Renal cortical epithelial cell (primary cell): ENCODE results near the gene MYO3B. TPM values are rescaled to one million over a fixed set of nuclear protein-coding genes. Genes with fewer than 3 reads are reported as not detected.
A peak's percentile ranks its signal among the peaks of the same experiment; 100 is the strongest.
"Not testable (repeated sequence)": the region's sequence is repeated elsewhere in the genome, so short reads cannot be mapped to it uniquely, and the experiment has no call there.

Experiments
- DNase-seq: peaks from one replicate; pipeline ENCODE4 v3.0.0-alpha.2; 2011; ENCODE audit warnings: low read depth
- total RNA-seq: library from RNA; depleted of rRNA; stranded (reverse); fragments of >200 nt; gene quantifications from 2 replicates; pipeline ENCODE4 v1.2.3, GENCODE V29; 2014

Gene MYO3B
- total RNA-seq, 1 donor from 2014 or later, result 1.4 TPM

DNA sequence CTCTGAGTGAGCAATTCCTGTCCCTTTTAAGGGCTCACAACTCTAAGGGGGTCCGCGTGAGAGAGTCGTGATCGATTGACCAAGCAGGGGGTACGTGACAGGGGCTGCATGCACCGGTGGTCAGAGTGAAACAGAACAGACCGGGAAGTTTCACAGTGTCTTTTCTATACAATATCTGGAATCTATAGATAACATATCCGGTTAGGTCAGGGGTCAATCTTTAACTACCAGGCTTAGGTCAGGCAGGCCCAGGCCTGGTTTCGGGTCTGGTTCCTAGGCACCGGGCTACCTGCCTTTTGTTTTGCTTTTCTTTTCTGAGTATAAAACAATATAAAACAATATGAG is 35.3 kb downstream of the MYO3B start:
- DNase-seq, result not testable (repeated sequence)

DNA sequence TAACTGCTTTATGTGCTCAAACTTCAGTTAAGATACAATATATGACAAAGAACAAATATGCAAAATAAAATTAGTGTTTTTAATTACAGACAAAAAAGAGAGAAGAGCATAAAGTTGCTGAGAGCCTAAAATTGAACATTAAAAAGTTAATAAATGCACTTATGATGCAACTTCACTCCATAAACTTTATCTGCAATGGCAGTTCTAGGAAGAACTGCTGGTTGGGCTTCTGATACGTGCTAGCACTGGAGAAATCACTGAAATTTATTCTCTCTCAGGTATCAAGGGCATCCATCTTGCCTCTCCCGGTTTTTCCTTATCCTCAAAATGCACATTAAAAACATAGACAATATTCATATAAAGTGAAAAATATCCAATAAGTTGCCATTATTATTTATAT is 35.7 kb downstream of the MYO3B start:
- DNase-seq, result no peak

DNA sequence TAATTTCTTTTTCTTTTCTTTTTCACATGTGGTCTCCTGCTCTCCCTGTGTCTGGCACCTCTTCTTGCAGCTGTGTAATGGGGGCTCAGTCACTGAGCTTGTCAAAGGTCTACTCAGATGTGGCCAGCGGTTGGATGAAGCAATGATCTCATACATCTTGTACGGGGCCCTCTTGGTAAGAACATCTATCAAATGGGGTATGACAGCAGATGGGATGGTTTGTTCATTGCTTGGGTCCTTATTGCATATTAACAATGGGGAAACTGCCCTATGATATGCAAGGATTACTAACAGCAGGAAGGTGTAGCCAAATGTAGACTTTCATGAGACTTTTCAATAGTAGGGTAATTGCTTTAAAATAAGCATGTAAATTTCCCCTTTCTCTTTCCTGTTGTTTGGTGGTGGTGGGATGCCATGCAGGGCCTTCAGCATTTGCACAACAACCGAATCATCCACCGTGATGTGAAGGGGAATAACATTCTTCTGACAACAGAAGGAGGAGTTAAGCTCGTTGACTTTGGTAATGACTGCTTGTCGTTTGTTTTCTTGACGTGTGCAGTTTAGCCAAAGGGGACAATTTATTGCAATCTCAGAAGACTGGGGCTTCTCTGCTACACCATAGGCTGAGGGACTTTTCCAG is 36.5 kb downstream of the MYO3B start:
- DNase-seq, result peak; percentile 13

DNA sequence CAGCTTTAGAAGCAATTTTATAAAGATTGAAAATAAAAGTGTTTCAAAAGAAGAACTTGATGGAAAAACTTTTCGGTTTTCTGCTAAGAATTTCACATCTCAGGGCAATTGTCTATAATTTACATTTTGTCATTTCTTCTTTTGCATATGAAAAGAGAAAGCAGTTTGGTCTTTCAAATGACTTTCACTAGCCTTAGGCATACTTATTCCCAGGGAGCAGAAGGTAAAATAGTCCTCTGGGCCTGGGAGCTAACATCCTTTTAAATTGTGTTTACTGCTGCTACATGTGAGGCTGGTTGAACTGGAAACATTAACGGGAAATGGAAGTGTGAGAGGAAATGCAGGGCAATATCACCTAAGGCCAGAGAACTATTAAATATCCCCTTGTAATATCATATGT is 37.1 kb downstream of the MYO3B start:
- DNase-seq, result no peak

DNA sequence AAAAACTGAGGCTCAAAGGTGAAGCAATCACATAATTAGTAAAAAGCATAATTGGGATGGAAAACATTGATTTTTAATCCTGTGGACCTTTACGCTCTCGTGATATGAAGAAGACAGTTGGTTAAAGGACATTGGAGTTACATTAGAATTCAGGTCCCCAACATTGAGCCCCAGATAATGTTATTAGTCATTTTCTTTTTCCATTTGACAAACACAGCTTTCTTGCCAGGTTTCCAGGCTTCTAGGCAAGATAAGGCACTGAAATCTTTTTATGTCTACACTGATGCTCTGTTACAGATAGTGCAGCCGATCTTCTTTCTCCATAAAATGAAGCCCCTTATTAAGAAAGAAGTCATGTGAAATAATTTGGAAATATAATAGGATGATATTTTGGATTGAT is 38.5 kb downstream of the MYO3B start:
- no peak for DNase-seq

DNA sequence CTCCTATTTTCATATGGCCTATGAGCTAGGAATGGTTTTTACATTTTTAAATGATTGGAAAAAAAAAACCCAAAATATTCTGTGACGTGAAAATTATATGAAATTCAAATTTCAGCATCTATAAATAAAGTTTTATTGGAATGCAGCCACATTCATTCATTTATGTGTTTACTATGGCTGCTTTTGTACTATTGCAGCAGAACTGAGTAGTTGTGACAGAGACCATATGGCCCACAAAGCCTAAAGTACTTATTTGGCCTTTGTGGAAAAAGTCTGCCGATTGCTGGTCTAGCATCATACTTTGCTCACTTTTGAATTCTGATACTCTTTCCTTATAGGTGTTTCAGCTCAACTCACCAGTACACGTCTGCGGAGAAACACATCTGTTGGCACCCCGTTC is 39.0 kb downstream of the MYO3B start:
- DNase-seq, result no peak

DNA sequence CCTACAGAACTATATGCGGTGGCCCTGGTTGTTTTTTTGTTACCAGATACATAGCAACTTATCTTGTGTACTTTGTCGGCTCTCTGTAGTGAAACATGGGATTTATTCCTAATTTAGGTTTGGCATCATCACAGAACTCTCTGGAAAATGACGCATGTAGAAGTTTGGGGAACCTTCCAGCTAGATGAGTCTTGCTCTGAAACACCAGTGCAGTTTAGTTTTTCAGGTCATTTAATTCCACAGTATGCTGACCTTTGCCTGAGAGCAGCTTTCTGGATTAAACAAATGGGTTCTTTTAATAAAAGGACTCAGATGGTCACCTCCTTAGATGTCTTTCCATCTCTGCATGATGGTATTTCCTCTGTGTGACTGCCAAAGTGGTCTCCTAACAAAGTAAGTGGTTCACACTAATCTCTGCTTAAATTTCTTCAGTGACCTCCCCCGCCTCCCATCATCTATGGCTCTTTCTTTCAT is 39.9 kb downstream of the MYO3B start:
- DNase-seq, result no peak

DNA sequence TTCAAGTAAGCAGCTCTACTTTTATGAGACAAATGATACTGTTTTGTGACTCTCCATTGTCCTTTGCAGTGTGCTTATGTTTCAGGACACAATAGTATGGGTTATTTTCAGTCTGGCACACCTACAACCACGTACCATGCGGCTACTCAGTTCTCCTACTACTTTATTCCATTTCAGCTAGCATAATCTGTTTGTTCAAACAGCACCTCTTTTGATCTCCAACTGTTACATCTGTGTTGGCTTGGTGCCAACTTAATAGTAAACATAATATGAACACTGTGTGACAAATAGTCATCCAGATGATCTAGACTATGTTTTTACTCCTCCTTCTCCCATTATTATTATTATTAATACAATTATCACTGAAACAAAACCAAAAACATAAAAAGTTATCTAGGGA is 40.5 kb downstream of the MYO3B start:
- DNase-seq, result no peak

DNA sequence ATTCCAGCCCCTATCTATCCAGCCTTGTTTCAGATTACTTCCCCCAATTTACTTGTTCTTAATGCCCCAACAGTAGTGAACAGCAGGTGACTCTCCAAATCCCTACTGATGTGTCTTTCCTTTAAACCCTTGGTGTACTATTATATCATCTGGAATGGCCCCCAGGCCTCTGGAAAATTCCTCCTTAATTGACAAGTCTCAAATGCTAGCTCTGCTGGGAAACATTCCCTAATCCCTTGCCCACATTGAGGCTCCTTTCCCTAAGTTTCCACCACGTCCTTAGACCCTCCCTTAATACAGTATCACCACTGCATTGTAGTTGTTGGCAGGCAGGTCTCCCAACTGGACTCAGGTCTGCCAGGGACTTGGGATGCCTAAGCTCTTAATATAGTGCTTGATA is 41.0 kb downstream of the MYO3B start:
- no peak for DNase-seq

DNA sequence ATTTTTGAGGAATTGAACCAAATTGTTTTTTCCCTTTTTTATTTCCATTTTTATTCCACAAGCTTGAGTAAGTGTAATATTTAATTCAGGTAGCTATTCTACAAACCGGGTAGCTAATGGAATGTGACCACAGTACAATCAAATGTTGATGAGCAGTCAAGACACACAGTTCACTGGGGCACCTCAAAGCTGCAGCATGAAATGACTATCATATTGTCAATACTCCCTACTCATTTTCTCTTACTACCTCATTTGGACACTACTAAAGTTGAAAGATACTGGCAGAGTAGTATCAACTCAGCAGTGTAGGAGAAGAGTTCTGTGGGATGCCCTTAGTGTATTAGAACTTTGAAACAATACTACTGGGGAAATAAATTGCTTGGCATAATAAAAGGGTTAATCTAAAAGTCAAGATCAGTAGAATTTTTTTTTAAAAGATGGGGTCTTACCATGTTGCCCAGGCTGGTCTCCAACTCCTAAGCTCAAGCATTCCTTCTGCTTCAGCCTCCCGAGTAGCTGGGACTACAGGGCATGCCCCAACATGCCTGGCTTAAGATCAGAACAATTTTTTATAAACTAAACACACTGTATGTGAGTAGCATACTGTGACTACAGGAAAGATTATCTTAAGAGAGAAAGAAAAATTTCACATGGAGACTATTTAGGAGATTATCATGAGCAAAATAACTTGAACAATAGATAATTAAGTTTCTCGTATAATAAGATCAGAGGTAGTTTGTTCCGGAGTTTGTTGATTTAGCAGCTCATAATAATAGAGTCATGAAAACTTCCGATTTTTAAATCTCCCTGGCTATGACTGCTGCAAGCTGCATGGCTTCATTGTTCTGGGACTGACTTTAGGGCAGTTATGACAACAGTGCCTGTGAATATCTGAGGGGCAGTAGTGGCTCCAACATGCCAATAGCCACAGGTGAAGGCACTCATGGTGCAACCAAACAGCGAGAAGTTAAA is 43.7 kb downstream of the MYO3B start:
- peak; percentile 11 for DNase-seq

DNA sequence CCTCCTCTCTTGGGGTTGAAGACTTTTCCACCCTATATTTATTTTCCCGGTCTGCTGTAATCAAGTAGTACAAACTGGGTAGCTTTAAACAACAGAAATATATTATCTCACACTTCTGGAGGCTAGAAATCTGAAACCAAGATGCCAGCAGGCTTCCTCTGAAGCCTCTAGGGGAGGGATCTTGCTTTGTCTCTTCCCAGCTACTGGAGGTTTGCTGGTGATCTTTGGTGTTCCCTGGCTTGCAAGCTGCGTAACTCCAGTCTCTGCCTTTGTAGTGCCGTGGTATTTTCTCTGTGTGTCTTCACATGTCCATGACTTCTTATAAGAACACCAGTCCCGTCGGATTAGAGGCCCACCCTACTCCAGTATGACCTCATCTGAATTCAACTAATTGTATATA is 44.4 kb downstream of the MYO3B start:
- DNase-seq, result no peak

DNA sequence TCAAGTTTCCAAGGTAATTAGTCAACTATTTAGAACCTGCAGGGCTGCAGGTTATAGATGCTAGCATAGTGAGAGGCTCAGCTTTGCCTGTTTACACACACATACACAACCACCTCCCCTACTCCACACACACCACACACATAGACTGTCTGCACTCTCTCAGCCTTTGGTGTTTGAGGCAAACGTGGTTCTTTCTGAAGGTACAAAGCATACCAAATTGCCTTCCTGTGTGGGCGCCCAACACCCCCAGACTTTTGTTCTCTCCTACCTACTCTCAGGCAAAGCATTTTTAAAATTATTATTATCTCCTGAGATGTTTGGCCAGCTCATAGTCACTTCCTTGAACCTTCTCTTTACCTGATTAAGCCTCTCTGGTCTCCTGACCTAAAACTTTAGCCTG is 44.9 kb downstream of the MYO3B start:
- no peak for DNase-seq

DNA sequence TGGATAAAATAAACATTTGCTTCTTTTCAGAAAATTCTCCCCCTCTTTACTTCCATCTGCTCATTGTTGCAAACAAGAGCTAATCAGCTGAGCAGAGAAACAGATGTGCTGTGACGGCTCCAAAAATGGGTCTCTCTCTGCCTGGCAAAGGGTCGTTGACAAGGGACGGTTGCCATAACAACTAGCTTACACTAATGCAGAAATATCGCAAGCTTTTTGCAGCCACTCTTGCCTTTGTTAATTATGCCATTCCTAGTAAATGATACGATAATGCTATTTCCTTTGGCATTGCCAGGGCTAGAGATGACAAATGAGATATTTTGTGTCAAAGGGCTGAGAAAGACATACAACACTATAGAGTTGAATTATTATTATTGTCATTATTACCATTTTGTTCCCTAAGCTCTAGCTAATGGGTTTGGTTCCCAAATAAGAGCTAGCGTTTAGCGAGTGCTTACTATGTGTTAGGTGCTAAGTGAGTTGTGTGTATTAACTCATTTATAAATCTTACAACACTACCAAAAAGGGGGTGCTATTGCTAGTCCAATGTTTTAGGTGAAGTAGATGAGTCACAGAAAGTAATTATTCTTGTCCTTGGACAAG is 46.8 kb downstream of the MYO3B start:
- no peak for DNase-seq

DNA sequence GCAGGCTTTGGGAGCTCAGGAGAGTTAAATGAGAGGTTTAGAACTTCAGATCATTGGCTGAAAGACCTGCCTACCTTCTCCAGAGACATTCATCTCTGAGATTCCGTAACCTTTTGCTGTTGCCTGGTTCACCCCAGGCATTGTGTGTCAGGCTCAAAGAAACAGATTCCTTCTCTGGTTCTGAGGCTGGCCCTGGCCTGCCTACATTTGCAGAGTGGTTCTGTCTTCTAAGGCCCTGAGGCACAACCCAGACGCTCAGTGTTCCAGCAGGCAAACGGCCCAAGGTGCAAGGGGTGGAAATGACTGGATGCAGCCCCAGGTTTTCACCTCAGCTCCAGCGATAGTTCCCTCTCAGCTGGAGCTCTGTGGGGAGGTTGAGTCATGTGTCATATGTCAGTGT is 48.3 kb downstream of the MYO3B start:
- DNase-seq, result no peak

DNA sequence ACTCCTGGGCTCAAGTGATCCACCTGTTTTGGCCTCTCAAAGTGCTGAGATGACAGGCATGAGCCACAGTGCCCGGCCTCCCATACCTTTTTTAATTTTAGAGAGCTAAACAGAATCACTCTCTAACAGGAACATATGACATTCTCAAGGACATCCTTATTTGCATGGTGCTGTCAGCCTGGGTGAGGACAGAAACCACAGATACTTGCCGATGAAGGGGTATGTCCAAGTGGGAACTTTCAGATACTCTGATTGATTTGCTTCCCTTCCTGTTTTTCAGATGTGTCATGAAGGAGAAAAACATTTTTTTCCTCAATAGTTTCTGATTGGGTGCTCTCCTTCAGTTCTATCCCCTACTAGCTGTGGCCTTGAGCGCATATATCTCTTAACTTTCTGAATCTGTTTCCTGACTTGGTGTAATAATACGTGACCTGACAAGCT is 49.6 kb downstream of the MYO3B start:
- no peak for DNase-seq

DNA sequence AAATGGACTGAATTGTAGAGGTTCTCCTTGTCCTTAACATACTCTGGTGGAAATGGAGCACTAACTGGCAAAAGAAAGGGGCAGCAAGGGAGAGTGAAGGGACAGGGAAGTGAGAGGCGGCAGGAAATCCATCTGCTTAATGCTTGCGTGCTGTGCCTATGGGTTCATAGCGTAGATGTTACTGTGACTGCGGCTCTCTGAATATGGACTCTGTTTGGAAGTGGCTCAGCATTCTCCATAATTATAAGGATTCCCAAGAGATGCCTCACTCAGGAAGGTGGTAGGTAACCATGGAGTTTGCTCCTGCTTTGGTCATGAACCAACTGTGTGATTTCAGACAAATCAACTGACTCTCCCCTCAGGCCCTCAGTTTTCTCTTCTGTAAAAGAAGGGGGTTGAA is 50.0 kb downstream of the MYO3B start:
- no peak for DNase-seq

DNA sequence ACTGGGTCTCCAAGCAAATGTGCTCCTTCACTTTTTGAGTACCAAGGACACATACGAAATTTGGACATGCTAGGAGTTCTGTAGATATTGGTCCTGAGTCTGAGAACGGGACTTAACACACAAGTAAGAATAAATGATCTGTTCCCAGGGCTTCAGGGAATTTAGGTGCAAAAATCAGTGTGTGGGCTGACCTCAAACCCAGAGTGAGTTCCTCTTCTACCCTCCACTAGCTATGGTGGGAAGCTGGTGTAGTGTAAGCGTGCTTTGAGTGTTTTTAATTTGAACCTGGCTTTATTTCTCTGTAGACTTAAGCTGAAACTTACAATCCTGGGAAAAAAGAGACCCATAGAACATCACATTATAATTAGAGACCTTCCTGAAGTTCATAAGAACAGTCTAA is 50.5 kb downstream of the MYO3B start:
- no peak for DNase-seq

DNA sequence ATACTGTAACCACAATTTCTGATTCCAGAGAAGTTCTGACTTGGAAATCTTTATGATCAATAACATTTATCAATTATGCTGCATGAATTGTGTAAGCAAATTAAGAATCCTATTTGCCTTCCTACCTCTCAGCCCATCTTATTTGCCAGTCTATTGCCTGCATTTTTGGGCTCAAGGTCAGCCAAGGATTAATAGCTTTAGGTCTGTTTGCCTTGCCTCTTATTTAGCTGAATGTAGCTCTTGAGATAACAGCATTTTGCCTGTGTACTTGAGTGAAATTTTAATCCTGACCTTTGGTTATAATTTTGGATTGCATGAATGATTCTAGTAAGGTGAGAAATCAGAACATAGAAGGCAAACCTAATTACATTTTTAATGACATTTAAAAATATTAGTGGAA is 51.2 kb downstream of the MYO3B start:
- no peak for DNase-seq

DNA sequence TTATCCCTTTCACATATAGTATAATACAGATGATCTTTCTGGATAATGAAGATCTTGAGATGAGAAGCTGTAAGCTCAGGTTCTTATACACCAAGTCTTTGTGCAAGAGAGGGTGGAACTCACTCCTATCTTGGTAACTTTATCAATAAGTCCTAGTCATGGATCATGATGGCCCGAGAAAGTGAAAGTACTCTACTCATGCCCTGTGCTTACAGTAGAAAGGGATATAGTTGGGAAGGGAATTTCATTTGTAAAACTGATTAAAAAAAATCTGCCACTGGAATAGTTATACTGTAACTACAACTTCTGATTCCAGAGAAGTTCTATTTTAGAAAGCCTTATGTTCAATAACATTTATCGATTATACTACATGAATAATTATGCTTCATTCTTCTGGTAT is 51.8 kb downstream of the MYO3B start:
- no peak for DNase-seq

DNA sequence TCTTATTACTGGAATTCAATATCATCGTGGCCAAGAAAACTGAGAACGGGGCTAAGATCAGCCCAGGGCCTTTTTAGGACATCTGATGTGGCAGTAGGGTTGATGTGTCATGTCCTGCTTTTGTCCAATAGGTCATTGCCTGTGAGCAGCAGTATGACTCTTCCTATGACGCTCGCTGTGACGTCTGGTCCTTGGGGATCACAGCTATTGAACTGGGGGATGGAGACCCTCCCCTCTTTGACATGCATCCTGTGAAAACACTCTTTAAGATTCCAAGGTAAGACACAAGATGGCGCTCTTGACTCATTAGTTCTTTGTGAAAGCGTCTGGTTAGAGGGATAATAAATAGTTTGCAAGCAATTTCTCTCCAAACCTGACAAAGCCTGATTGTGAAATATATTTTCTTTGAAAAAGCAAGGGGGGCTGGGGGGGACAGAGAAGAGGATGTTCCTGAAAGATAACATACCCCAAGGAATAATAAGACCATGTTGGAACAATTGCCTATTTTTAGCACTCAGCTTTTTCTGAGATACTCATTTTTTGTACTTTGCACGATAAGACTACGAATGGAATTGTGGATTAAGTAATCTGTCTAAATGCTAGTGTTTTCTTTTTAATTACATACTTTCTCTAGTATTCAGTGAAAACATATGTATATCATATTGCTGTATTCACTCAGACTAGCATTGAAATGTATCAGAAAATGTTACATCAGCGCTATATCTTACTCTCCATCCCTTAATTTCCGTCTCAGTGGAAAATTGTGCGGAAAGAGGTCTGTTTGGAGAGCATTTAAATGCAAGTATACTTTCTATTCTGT is 58.1 kb downstream of the MYO3B start:
- DNase-seq, result peak; percentile 42

DNA sequence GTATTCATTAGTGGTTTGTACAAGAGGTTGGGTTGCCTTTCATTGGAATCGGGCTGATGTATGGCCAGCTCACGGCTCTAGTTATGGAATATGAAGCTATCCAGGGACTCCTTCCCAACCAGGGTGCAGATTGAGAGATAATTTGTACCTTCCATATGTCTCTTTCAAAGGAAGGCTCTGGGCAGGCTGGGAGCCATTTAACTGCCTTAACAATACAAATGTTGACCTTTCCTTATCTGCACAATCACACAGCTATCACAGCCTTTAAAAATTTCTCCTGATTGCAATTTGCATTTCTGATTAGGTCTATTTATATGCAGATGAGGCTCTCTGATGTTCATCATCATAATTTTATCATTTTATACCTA is 58.7 kb downstream of the MYO3B start:
- no peak for DNase-seq

DNA sequence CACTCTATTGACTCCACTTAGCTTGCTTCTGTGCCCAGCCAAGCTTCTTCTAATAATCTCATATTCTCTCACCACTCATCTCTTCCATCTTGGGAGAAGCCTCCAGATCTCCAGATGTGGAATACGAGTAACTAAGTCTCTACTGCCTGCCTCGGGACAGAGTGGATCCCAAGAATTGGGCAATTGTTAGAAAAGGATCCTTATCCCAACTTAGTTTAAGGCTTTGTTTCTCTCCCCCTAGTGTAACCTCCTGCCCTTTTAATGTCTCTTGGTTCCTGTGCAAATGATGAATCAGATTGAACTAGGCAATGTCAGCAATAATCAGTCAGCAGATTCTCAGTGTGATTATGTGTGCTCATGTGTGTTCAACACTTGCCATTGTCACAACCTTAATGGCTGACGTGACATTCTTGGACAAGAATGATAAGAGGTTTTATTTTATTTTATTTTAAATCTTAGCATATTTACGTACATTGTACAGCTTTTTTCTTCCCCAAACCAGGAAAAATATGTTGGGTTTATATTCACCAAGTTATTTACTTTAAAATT is 59.7 kb downstream of the MYO3B start:
- no peak for DNase-seq
